Upper lobe of left lung (tissue), 6 donors: ENCODE data around the gene XXYLT1. TPM values are rescaled to one million over a fixed set of nuclear protein-coding genes. Genes with fewer than 3 reads are reported as not detected.
A peak's percentile ranks its signal among the peaks of the same experiment; 100 is the strongest.

ENCODE experiments used
- ATAC-seq, 2 donors: fragments of 200-7000 bp; cut with Tn5 transposase; one replicate each; pipeline ENCODE4 v1.9.1; 2022; ENCODE audit warnings: mild to moderate bottlenecking in 2 of 2, moderate library complexity in 2 of 2; ENCODE audit not compliant: low FRiP score in 2 of 2
- DNase-seq, 2 donors: peaks; one replicate each; pipeline ENCODE4 v3.0.0-alpha.2; 2019 to 2020
- H3K27ac ChIP-seq, 4 donors: fragments of 200-600 bp; sonication (generic); one replicate each; pipeline ENCODE4 v1.5.1; 2016 to 2019
- H3K27me3 ChIP-seq, 4 donors: fragments of 200-600 bp; sonication (generic); one replicate each; pipeline ENCODE4 v1.5.1; 2017 to 2019
- H3K36me3 ChIP-seq, 4 donors: fragments of 200-600 bp; sonication (generic); one replicate each; pipeline ENCODE4 v1.5.1; 2016 to 2019
- H3K4me1 ChIP-seq, 4 donors: fragments of 200-600 bp; sonication (generic); one replicate each; pipeline ENCODE4 v1.5.1; 2018 to 2019
- H3K4me3 ChIP-seq, 4 donors: fragments of 200-600 bp; sonication (generic); one replicate each; pipeline ENCODE4 v1.5.1; 2017 to 2019; ENCODE audit warnings: mild to moderate bottlenecking in 2 of 4, moderate library complexity in 1 of 4
- H3K9me3 ChIP-seq, 4 donors: fragments of 200-600 bp; sonication (generic); one replicate each; pipeline ENCODE4 v1.5.1; 2018 to 2019
- EP300 ChIP-seq, 4 donors: sonication (generic); formaldehyde crosslinking; IDR thresholded peaks; one replicate each; pipeline ENCODE4 v1.5.1; 2017; ENCODE audit warnings: antibody characterized with exemption in 4 of 4, control low read depth in 2 of 4
- POLR2A ChIP-seq, 4 donors: fragments of 450-650 bp; IDR thresholded peaks; one replicate each; pipeline ENCODE4 v1.5.1; 2016 to 2017; ENCODE audit warnings: antibody characterized with exemption in 4 of 4, mild to moderate bottlenecking in 2 of 4
- POLR2AphosphoS5 ChIP-seq, 2 donors: sonication (generic); formaldehyde crosslinking; IDR thresholded peaks; one replicate each; pipeline ENCODE4 v1.5.1; 2017; ENCODE audit warnings: antibody characterized with exemption in 2 of 2
- whole genome bisulfite sequencing, 2 donors: methylation state at CpG; one replicate each; pipeline ENCODE4 v1.1.5; 2017 to 2018; 5-methylcytosine and 5-hydroxymethylcytosine counted together
- total RNA-seq, 6 donors: library from RNA; depleted of rRNA in 4 of 6; stranded (reverse); fragments of >200 nt in 4 of 6; gene quantifications; one replicate each; pipeline versions ENCODE4 v1.1.0 to v1.2.1, GENCODE V29; 2016 to 2021
- TF ChIP-seq, protein P1 (sequence below), 6 experiments: fragments of 450-650 bp in 4 of 6; fragments of 200-600 bp in 2 of 6; sonication (generic) in 2 of 6; IDR thresholded peaks; one replicate each; pipeline ENCODE4 v1.5.1; 2016 to 2019; ENCODE audit warnings: antibody characterized with exemption in 6 of 6
- donor health status: DM: no; HTN: no; CAD: no; lungs with moderate emphysema.
- donor health status: DM: no; HTN: yes; CAD: no; lungs with severe emphysema.

Gene XXYLT1
- total RNA-seq, 6 donors from 2014 or later: 6.3 to 9.6 (median 8.6) TPM

DNA sequence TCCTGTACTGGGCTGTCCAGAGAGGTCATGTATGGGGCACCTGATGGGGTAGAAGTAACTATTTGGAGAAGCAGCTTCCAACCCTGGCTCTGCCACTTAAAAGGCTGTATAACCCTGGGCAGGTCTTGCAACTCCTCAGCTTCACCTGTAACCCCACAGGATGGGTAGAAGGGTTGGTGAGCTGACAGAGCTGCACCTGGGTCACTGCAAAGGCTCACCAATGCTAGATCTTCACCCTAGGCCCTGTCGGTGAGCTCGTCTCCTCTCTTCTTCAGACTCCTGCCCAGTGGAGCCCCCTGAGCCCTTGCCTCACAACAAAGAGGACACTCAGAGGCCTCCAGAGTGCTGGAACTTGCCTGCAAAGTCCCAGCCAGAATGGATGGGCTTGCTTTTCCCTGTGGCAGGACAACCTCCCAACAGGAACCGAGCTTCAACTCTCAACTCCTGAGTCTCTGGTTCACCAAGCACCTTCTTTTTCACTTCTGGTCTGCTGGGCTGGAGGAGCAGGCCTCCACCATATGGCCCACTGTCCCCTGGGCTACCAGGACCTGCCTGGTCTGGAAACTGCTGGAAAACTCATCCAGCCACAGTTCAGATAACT, 45.9 kb downstream of the XXYLT1 start:
- peak overlapping the region in 1 of 4 donors; percentile 2 for H3K27ac ChIP-seq
- H3K9me3 ChIP-seq: no peaks in the 10 kb centered on the region
- H3K4me3 ChIP-seq: no peak overlapping the region
- H3K36me3 ChIP-seq: no peaks in the 10 kb centered on the region
- ATAC-seq (no peak), DNase-seq (peak in 1 of 2 donors; percentile 15)
- TF ChIP-seq EP300 (IDR thresholded peaks at IDR 0.05) (no peak), POLR2AphosphoS5 (IDR thresholded peaks at IDR 0.05) (no peak), POLR2A (IDR thresholded peaks at IDR 0.05) (no peak)
- TF ChIP-seq, protein P1, sequence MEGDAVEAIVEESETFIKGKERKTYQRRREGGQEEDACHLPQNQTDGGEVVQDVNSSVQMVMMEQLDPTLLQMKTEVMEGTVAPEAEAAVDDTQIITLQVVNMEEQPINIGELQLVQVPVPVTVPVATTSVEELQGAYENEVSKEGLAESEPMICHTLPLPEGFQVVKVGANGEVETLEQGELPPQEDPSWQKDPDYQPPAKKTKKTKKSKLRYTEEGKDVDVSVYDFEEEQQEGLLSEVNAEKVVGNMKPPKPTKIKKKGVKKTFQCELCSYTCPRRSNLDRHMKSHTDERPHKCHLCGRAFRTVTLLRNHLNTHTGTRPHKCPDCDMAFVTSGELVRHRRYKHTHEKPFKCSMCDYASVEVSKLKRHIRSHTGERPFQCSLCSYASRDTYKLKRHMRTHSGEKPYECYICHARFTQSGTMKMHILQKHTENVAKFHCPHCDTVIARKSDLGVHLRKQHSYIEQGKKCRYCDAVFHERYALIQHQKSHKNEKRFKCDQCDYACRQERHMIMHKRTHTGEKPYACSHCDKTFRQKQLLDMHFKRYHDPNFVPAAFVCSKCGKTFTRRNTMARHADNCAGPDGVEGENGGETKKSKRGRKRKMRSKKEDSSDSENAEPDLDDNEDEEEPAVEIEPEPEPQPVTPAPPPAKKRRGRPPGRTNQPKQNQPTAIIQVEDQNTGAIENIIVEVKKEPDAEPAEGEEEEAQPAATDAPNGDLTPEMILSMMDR (IDR thresholded peaks at IDR 0.05): no peak
- no peaks in the 10 kb centered on the region for H3K27me3 ChIP-seq
- H3K4me1 ChIP-seq: peaks cover 14 to 30% (median 21%) of the 10 kb centered on the region in 4 donors
- WGBS, 2 donors: 97 to 100% methylated on average over 3 of the region's 3 CpGs

DNA sequence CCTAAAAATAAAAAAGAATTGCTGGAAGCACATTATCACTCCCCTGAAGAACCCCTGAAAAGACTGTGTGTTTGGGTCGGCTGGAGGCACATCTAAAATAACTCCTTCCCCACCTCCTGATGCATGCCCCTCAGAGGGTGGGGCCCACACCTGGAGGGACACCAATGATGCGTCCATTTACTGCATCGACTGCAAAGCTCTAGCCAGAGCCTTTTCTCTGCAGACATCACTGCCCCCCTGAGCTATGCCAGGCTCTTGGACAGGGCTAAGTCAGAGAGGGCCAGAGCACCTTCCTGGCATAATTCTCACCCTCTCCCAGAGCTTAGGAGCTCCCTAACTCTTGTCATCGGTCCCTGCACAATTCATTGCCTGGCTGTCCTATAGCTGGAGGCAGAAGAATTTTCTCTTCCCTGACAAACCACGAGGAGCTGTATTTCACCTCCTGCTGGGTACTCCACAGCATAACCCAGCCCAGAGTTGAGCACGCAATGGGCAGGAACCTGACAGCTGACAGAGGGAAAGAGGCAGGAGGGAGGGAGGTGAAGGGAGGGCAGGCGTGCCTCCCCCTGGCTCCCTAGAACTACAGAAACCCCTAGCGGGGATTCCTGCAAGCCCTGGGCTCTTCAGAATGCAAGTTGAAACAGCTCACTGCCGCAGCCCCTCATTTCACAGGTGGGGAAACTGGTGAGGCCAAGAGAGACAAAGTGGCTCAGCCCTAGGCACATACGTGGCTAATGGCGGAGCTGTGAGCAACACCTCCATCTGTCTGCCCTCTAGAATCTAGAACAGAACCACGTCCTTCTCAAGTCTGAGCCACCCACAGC, 46.6 kb downstream of the XXYLT1 start:
- DNase-seq (peak in 1 of 2 donors; percentile 7), ATAC-seq (no peak)
- H3K36me3 ChIP-seq: no peaks in the 10 kb centered on the region
- TF ChIP-seq POLR2A (IDR thresholded peaks at IDR 0.05): no peak
- TF ChIP-seq EP300 (IDR thresholded peaks at IDR 0.05): no peak
- no peak for TF ChIP-seq POLR2AphosphoS5 (IDR thresholded peaks at IDR 0.05)
- TF ChIP-seq, protein P1 (IDR thresholded peaks at IDR 0.05): no peak
- peak overlapping the region; percentile 63 to 71 (median 65) for H3K27ac ChIP-seq
- WGBS, 2 donors: 88% methylated on average over 6 to 12 of the region's 12 CpGs
- no peaks in the 10 kb centered on the region for H3K9me3 ChIP-seq
- no peaks in the 10 kb centered on the region for H3K27me3 ChIP-seq
- peaks cover 14 to 30% (median 21%) of the 10 kb centered on the region in 4 donors for H3K4me1 ChIP-seq
- no peak overlapping the region for H3K4me3 ChIP-seq

DNA sequence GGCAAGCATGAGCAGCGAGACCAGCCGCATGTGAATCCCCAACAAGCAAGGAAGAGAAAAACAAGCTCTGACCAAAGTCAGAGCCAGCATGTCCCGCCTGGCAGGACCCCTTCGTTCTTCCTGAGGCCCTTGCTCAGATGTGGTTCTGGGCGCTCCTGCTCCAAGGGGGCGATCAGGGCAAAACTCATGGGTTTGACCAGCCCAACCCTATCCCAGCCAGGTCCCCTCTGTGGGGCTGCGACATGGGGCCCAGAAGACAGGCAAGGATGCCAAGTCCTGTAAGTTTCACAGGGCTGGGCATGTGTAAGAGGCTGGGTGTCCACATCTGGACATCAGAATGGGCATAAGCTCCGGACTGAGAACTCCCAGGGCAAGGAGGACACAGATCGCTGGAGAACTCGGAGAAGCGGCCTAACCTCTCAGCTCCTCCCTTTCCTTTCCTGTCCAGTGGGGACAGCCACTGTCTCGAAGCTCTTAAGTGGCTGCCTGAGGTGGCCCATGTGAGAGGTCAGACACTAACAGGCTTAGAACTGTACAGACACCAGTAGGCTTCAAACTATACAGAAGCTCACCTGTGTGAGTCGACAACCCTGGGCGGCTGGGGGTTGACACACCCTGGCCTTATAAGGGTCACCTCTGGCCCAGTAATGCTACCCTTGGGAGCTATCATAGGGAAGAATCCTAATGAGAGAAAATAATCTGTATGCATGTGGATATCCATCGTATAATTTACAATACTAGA, 48.9 kb downstream of the XXYLT1 start:
- WGBS, 2 donors: 90 to 94% methylated on average over 12 to 15 of the region's 15 CpGs
- DNase-seq: peak in 1 of 2 donors; percentile 16
- ATAC-seq: no peak
- H3K4me1 ChIP-seq: peaks cover 14 to 30% (median 21%) of the 10 kb centered on the region in 4 donors
- peak overlapping the region in 3 of 4 donors; percentile 60 to 71 (median 65) for H3K27ac ChIP-seq
- H3K27me3 ChIP-seq: no peaks in the 10 kb centered on the region
- H3K36me3 ChIP-seq: no peaks in the 10 kb centered on the region
- H3K9me3 ChIP-seq: no peaks in the 10 kb centered on the region
- no peak overlapping the region for H3K4me3 ChIP-seq
- TF ChIP-seq, protein P1 (IDR thresholded peaks at IDR 0.05): no peak
- no peak for TF ChIP-seq POLR2A (IDR thresholded peaks at IDR 0.05)
- no peak for TF ChIP-seq POLR2AphosphoS5 (IDR thresholded peaks at IDR 0.05)
- no peak for TF ChIP-seq EP300 (IDR thresholded peaks at IDR 0.05)

DNA sequence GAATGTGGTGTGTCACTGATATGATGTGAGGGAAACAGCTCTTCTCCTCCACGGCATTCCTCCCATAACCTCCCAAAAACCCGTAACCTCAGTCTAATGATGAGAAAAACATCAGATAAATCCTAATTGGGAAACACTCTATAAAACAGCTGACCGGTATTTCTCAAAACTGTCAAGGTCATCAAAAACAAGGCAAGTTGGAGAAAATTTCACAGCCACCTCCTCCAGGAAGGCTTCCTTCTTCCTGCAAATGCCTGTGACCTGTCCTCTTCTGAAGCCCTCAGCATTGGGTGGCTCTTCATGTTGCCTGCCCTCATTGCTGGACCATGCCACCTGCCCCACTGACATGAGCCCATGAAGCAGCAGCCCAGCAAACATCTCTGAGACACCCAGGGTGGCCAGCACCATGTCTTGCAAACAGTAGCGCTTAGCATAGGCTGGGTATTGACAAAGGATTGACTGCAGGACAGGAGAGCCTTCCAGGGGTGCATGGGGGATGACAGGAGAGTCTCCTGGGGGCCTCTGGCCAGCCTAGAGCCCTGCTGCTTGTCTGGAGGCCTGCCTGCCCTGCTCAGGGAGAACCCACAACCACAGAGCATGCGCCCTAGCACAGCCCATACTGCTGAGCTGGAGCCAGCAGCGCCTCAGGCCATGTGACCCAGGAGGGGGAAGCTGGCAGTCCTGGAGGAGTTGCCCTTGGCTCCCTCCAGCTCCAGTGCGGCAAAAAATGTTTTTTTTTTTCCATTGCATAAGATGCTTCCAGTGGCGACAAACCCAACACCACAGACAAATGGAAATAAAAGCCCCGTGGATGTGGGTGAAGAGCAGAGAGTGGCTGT, 49.7 kb downstream of the XXYLT1 start:
- WGBS, 2 donors: 66 to 76% methylated on average over 7 to 9 of the region's 9 CpGs
- no peaks in the 10 kb centered on the region for H3K9me3 ChIP-seq
- ATAC-seq (peak; percentile 61 to 62), DNase-seq (peak in 1 of 2 donors; percentile 21)
- H3K27ac ChIP-seq: peak overlapping the region in 2 of 4 donors; percentile 37 to 71
- no peaks in the 10 kb centered on the region for H3K36me3 ChIP-seq
- no peak for TF ChIP-seq EP300 (IDR thresholded peaks at IDR 0.05)
- TF ChIP-seq, protein P1 (IDR thresholded peaks at IDR 0.05): no peak
- no peak for TF ChIP-seq POLR2AphosphoS5 (IDR thresholded peaks at IDR 0.05)
- no peak for TF ChIP-seq POLR2A (IDR thresholded peaks at IDR 0.05)
- H3K27me3 ChIP-seq: no peaks in the 10 kb centered on the region
- no peak overlapping the region for H3K4me3 ChIP-seq
- peaks cover 14 to 30% (median 21%) of the 10 kb centered on the region in 4 donors for H3K4me1 ChIP-seq
